HL-60 (cell line): Measurements from ENCODE around the gene MORF4L2.

ENCODE experiments used
- DNase-seq, 2 experiments: peaks; one replicate each; pipeline ENCODE4 v3.0.0-alpha.2; 2010 to 2020; ENCODE audit warnings: low read depth in 1 of 2, low spot score in 1 of 2
- H3K27ac ChIP-seq: fragments of 250-450 bp; sonication (Bioruptor Pico); replicated peaks from 2 replicates; pipeline ENCODE4 v1.5.1; 2020; ENCODE audit warnings: mild to moderate bottlenecking, moderate library complexity
- H3K27me3 ChIP-seq: fragments of 250-450 bp; sonication (Bioruptor Pico); 2 replicates; pipeline ENCODE4 v1.5.1; 2021; ENCODE audit warnings: mild to moderate bottlenecking, moderate library complexity; ENCODE audit not compliant: insufficient read depth, poor library complexity, severe bottlenecking
- H3K4me3 ChIP-seq: replicated peaks from 2 replicates; pipeline ENCODE4 v1.5.1; 2011; ENCODE audit warnings: mild to moderate bottlenecking, control low read depth, low read length; ENCODE audit not compliant: insufficient read depth
- GABPA ChIP-seq: IDR thresholded peaks from 2 replicates; pipeline ENCODE4 v1.6.1; 2012; ENCODE audit warnings: low read depth
- POLR2AphosphoS5 ChIP-seq: IDR thresholded peaks from 2 replicates; pipeline ENCODE4 v1.6.1; 2012; ENCODE audit warnings: low read depth
- SPI1 ChIP-seq: IDR thresholded peaks from 2 replicates; pipeline ENCODE4 v1.6.1; 2012; ENCODE audit warnings: low read depth, mild to moderate bottlenecking, borderline replicate concordance
- TF ChIP-seq, protein P1 (sequence below): IDR thresholded peaks from 2 replicates; pipeline ENCODE4 v1.6.1; 2012; ENCODE audit warnings: low read depth; ENCODE audit not compliant: insufficient replicate concordance
- TF ChIP-seq, protein P2 (sequence below): IDR thresholded peaks from one replicate; pipeline ENCODE4 v1.5.1; 2011; ENCODE audit warnings: low read length, control low read depth, inconsistent platforms; ENCODE audit not compliant: insufficient read depth

Gene MORF4L2

DNA sequence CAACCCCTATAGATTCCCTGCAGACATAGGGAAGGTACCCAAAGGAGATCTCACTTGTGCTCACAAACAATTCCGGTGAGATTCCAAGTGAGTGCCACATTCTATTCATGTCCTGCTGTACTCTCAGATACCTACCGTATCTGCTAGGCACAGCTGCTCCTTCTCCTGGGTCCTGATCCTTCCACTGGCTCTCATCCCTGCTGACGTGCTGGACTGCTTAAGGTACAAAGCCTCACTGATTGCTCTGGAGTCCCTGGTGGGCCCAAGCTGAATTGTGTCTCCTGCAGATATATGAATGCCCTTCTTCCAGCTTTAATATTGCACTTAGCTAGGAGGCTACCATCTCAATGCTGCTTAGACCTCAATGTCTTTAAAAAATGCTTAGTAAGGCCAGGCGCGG is 55.4 kb downstream of the MORF4L2 start:
- TF ChIP-seq GABPA, result no peak
- TF ChIP-seq SPI1, result no peak
- TF ChIP-seq, protein P1, sequence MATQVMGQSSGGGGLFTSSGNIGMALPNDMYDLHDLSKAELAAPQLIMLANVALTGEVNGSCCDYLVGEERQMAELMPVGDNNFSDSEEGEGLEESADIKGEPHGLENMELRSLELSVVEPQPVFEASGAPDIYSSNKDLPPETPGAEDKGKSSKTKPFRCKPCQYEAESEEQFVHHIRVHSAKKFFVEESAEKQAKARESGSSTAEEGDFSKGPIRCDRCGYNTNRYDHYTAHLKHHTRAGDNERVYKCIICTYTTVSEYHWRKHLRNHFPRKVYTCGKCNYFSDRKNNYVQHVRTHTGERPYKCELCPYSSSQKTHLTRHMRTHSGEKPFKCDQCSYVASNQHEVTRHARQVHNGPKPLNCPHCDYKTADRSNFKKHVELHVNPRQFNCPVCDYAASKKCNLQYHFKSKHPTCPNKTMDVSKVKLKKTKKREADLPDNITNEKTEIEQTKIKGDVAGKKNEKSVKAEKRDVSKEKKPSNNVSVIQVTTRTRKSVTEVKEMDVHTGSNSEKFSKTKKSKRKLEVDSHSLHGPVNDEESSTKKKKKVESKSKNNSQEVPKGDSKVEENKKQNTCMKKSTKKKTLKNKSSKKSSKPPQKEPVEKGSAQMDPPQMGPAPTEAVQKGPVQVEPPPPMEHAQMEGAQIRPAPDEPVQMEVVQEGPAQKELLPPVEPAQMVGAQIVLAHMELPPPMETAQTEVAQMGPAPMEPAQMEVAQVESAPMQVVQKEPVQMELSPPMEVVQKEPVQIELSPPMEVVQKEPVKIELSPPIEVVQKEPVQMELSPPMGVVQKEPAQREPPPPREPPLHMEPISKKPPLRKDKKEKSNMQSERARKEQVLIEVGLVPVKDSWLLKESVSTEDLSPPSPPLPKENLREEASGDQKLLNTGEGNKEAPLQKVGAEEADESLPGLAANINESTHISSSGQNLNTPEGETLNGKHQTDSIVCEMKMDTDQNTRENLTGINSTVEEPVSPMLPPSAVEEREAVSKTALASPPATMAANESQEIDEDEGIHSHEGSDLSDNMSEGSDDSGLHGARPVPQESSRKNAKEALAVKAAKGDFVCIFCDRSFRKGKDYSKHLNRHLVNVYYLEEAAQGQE, result no peak
- TF ChIP-seq, protein P2, sequence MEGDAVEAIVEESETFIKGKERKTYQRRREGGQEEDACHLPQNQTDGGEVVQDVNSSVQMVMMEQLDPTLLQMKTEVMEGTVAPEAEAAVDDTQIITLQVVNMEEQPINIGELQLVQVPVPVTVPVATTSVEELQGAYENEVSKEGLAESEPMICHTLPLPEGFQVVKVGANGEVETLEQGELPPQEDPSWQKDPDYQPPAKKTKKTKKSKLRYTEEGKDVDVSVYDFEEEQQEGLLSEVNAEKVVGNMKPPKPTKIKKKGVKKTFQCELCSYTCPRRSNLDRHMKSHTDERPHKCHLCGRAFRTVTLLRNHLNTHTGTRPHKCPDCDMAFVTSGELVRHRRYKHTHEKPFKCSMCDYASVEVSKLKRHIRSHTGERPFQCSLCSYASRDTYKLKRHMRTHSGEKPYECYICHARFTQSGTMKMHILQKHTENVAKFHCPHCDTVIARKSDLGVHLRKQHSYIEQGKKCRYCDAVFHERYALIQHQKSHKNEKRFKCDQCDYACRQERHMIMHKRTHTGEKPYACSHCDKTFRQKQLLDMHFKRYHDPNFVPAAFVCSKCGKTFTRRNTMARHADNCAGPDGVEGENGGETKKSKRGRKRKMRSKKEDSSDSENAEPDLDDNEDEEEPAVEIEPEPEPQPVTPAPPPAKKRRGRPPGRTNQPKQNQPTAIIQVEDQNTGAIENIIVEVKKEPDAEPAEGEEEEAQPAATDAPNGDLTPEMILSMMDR, result no peak
- no peak for TF ChIP-seq POLR2AphosphoS5
- Histone ChIP-seq H3K27ac (no peak overlapping the region), H3K27me3 (peaks cover 19% of the 10 kb centered on the region), H3K4me3 (no peak overlapping the region)
- no peak for DNase-seq

DNA sequence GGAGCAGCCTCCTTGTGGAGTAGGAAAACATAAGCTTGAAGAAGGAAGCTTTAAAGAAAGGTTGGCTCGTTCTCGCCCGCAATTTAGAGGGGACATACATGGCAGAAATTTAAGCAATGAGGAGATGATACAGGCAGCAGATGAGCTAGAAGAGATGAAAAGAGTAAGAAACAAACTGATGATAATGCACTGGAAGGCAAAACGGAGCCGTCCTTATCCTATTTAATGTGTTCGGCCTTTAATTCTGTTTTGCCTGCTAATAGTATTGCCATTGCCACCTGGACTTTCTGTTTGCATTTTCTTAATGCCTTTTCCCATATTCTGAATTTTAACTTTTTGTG is 56.4 kb downstream of the MORF4L2 start:
- Histone ChIP-seq H3K27me3 (peaks cover 19% of the 10 kb centered on the region), H3K4me3 (no peak overlapping the region), H3K27ac (no peak overlapping the region)
- TF ChIP-seq, protein P2, result no peak
- TF ChIP-seq POLR2AphosphoS5 (no peak), GABPA (no peak), SPI1 (no peak)
- TF ChIP-seq, protein P1, result no peak
- DNase-seq, result no peak

DNA sequence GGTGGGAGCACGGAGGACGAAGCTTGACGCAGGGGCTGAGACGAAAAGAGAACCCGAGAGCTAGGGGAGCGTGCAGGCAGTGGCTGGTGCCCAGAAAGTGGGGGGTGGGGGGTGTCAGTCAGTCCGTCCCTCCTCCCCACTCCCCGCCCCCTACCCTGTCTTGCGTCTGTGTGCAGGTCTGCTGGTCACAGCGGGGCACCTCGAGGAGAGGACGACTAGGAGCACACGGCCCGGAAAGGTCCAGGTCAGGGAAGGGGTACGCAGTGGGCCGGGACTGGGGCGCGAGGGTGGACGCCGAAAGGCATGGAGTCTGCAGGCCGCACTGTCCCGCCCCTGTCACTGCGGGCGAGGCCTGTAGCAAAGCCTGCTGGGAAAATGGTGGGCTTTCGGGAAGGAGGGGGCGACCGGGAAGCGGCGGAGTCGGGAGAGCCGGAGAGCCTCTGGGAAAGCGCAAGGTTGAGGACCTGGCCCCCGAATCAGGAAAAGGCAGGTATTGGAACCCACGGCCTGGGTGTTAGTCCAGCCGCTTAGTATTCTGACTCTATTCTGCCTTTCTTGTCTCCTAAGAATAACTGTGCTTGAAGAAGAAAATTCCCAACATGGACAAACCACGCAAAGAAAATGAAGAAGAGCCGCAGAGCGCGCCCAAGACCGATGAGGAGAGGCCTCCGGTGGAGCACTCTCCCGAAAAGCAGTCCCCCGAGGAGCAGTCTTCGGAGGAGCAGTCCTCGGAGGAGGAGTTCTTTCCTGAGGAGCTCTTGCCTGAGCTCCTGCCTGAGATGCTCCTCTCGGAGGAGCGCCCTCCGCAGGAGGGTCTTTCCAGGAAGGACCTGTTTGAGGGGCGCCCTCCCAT is 57.0 kb downstream of the MORF4L2 start:
- DNase-seq, result no peak
- H3K4me3 ChIP-seq, result peak overlapping the region; percentile 30
- peaks cover 19% of the 10 kb centered on the region for H3K27me3 ChIP-seq
- no peak for TF ChIP-seq GABPA
- TF ChIP-seq, protein P2, result no peak
- TF ChIP-seq SPI1, result no peak
- TF ChIP-seq, protein P1, result no peak
- no peak for TF ChIP-seq POLR2AphosphoS5
- no peak overlapping the region for H3K27ac ChIP-seq
